Mammary epithelial cell (primary cell): ENCODE data around the gene DEFB110.

Experiments used
- EZH2 ChIP-seq: IDR thresholded peaks from 2 replicates; pipeline ENCODE4 v1.6.1; 2012; ENCODE audit warnings: low read length, inconsistent platforms, borderline replicate concordance
- TF ChIP-seq, protein P1 (sequence below), 2 donors: IDR thresholded peaks in 1 of 2; conservative IDR thresholded peaks in 1 of 2; 2 replicates each; pipeline ENCODE4 v1.5.1; 2011 to 2012; ENCODE audit warnings: inconsistent platforms in 2 of 2, low read length in 2 of 2, mild to moderate bottlenecking in 2 of 2, control low read depth in 1 of 2, low read depth in 1 of 2; ENCODE audit not compliant: insufficient read depth in 1 of 2; ENCODE audit errors: extremely low read depth in 1 of 2

DNA sequence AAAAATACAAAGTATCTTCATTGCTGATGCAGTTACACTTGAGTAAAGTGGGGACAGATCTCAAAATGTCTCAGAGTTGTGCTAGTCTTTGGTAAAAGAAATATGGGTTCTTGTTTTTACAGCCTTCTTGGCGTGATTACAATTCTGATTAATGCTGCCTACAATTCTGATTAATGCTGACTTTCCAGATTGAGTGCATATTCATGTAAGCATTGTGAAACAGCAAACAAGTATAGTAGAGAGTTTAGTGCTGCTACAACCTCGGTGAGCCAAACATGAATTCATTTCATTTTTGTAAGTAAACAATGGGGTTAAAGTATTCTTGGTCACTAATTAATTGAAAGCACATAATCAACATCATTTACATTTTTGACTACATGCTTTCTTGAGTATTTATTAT lies 52.2 kb downstream of the DEFB110 start, which contains the start of gene DEFB113:
- TF ChIP-seq, protein P1, sequence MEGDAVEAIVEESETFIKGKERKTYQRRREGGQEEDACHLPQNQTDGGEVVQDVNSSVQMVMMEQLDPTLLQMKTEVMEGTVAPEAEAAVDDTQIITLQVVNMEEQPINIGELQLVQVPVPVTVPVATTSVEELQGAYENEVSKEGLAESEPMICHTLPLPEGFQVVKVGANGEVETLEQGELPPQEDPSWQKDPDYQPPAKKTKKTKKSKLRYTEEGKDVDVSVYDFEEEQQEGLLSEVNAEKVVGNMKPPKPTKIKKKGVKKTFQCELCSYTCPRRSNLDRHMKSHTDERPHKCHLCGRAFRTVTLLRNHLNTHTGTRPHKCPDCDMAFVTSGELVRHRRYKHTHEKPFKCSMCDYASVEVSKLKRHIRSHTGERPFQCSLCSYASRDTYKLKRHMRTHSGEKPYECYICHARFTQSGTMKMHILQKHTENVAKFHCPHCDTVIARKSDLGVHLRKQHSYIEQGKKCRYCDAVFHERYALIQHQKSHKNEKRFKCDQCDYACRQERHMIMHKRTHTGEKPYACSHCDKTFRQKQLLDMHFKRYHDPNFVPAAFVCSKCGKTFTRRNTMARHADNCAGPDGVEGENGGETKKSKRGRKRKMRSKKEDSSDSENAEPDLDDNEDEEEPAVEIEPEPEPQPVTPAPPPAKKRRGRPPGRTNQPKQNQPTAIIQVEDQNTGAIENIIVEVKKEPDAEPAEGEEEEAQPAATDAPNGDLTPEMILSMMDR (conservative IDR thresholded peaks at IDR 0.05 in 1 of 2, IDR thresholded peaks at IDR 0.05 in 1 of 2; ENCODE audit: extremely low read depth in 1 of 2, insufficient read depth in 1 of 2, low read depth in 1 of 2, low read length in 2 of 2), result no peak
- no peak for TF ChIP-seq EZH2
